Hematopoietic multipotent progenitor cell (in vitro differentiated cells): Measurements from ENCODE around the gene GALR2. TPM values are rescaled to one million over a fixed set of nuclear protein-coding genes. Genes with fewer than 3 reads are reported as not detected.

Experiments
- DNase-seq, 3 donors: peaks; one replicate each; pipeline ENCODE4 v3.0.0-alpha.2; 2011 to 2015; ENCODE audit warnings: low read depth in 2 of 3, low spot score in 2 of 3
- total RNA-seq: library from RNA; depleted of rRNA; stranded (reverse); fragments of >200 nt; gene quantifications from one replicate; pipeline ENCODE4 v1.2.3, GENCODE V29; 2012

The GALR2 gene
- total RNA-seq, 1 donor = 0.27 TPM

- no peak for DNase-seq
These were observed 4.4 kb downstream of the GALR2 start, which contains the start of gene ZACN for GRCh38 chr17:76078860-76079534. TSS of gene ZACN (plus strand) at chr17:76079182. CDS start at chr17:76079265, 83 bp downstream.

DNA sequence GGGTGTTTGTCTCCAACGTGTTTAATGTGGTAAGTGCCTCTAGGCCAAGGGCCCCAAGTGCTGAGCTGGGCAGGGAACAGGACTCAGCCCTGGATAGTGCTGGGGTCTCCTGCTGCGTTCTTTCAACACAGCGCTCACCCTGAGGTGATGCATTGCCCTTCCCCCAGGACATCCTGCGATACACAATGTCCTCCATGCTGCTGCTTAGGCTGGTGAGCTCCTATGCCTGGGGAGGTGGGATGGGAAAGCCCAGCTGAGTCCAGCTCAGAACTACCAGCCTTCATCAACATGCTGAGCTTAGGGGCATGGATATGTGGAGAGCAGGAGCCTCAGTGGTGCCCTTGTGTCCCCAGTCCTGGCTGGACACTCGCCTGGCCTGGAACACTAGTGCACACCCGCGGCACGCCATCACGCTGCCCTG, 5.0 kb downstream of the GALR2 start:
- no peak for DNase-seq

DNA sequence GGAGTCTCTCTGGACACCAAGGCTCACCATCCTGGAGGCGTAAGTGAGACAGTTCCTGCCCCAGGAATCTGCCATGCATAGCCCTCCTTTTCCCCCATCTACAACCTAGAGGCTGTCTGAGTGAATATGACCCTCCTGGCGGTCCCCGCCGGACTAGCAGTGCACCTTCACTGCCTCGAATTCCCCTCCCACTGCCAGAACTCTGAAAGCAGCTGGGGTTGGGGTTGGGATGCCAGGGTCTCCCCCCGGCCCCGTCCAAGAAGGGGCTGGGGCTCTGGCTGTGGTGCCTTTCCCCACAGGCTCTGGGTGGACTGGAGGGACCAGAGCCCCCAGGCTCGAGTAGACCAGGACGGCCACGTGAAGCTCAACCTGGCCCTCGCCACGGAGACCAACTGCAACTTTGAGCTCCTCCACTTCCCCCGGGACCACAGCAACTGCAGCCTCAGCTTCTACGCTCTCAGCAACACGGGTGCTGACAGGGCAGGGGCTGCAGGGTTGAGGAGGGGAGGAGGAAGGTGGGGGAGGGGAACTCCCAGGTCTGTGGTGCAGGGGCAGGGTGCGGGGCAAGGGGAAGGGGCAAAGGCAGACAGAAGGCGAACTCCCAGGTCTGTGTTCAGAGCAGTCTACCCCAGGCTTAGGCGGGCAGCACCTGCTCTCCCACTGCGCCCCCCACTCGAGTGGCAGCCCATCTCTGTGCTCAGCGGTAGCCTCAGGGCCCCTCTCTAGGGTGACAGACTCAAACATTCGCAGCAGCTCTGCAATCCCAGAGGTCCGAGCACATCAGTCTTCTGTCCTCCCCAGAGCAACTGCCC, 5.6 kb downstream of the GALR2 start:
- peak in 1 of 3 donors; percentile 50 for DNase-seq

DNA sequence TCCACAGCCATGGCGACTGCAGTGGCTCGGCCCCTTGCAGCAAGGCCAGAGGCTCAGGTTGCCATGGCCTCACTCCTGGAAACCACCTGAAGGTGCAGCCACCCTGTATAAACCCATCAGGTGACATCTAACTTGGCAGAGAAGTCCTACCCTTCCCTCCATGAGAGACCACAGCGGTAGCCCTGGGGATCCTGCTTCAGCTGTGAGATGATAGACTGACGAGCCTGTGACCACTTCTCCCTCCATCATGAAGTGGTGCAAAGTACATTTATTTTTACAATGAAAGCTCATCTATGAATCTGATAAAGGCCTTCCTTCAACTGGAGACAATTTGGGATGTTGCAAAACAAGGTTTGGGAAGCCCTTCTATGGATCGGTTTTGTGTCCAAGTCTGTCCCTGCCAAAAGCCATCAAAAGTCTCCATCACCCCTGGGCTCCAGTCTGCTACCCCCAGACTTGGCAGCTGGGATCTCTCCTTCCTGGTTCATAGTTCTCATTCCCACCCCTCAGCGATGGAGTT, 6.2 kb downstream of the GALR2 start:
- DNase-seq = no peak

GRCh38 chr17:76081295-76082210, 7.0 kb downstream of the GALR2 start:
- DNase-seq = no peak

DNA sequence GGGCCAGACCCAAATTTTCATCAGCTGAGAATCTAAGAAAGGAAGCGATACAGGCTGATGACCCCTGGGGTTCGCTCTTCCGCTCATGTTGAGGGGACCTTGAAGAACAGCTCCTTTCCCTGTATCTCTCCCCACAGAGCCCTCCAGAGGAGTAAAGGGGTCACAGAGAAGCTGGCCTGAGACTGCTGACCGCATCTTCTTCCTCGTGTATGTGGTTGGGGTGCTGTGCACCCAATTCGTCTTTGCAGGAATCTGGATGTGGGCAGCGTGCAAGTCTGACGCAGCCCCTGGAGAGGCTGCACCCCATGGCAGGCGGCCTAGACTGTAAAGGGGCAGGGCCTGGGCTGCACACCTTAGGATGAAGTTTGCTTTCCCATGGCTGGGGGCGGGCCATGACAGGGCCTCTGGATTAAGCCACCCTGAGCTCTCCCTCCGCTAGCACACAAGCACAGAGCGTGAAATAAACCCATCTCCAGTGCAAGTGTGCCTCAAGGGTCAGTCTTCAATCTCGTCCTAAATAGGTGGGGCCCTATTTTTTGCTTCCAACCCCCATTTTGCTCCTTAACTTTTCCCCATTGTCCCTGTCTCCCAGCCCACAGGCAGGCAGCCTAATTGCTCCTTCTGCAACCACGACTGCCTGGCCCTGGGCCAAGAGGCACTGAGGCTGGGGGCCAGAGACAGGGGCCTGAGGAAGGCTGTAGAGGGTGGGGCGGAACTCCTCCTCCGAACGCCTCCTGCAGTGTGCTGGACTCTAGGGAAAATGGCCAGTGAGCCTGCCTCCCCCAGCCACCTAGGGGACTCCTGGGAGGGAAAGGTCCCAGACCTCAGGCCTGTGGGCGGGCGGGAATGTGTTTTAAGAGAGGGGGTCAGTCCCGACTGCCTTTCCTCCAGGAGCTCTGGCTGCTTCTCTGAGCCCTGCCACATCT, 8.0 kb downstream of the GALR2 start:
- no peak for DNase-seq

GRCh38 chr17:76083536-76084182, 9.1 kb downstream of the GALR2 start:
- DNase-seq = no peak

DNA sequence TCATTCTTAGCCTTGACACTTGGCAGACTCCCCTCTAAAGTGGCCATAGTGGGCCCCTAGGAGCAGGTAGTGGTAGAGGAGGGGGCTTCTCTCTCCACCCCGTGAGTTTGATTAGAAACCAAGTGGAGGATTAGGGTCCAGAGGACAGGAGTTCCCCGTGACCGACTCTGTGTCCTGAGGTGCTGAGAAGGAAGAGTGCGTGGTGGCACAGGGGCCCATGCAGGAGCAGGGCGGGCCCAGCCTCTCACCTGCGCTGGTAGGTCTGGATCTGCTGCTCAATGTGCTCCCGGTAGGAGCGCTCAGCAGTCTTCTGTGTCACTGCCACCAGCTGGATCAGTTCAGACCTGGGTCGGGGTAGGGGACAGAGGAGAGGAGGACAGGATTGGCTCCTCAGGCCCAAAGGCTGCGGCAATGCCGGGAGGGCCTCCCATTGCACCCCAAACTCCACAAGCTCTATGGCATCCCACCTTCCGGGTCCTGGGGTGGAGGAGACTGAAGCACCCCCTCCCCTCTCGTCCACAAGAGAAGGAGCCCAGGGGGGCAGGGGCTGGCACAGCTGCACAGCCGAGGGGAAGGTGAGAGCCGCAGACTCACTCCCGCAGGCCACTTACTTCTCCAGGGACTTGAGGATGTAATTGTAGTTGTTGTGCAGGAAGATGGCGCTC, 10.6 kb downstream of the GALR2 start:
- DNase-seq = no peak

DNA sequence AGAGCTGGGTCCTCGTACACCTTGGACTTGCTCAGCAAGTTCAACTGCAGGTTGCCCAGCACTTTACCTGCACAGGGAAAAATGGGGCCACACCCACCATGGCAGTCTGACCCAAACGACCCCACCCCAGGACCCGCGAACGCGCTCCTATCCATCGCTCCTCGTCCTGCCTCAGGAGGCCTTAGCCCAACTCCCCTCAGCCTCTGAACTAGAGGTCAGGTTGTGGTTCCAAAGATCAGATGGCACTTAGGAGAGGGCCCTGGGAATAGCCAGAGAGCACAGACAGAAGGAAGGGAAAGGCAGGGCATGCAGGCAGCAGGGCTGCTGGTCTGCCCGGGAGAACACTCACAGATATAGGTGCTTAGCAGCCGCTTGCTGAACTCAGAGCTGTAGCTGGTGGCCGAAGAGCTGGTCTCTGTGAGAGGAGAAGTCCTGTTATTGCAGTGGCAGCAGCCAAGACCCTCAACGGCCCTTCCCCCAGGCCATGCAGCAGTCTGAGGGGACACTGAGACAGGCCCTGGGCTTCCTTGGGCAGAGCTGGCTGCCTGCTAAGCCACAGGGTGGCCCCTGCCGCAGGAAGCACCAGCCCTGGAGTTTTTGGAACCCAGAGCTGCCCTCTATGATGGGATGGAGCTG, 11.3 kb downstream of the GALR2 start:
- DNase-seq = no peak

- no peak for DNase-seq
These were observed 11.8 kb downstream of the GALR2 start for GRCh38 chr17:76086384-76086783.

DNA sequence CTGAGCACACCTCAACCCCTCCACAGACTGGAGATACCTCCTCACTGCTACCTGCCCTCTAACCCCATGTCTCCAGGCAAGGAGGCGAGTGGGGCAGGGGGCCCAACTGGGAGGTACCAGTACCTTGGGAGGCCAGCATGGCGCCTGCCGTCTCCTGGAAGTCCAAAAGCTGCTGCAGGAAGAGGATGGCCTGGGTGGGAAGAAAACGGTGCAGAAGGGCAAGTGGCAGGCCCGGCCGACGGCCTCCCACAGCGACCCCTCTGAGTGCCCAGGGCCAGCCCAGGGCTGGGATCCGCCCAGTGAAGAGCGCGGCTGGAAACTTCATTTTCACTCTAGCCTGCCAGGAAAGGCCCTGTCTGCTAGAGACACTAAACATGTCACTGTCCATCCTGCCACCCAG, 12.9 kb downstream of the GALR2 start:
- DNase-seq = no peak

DNA sequence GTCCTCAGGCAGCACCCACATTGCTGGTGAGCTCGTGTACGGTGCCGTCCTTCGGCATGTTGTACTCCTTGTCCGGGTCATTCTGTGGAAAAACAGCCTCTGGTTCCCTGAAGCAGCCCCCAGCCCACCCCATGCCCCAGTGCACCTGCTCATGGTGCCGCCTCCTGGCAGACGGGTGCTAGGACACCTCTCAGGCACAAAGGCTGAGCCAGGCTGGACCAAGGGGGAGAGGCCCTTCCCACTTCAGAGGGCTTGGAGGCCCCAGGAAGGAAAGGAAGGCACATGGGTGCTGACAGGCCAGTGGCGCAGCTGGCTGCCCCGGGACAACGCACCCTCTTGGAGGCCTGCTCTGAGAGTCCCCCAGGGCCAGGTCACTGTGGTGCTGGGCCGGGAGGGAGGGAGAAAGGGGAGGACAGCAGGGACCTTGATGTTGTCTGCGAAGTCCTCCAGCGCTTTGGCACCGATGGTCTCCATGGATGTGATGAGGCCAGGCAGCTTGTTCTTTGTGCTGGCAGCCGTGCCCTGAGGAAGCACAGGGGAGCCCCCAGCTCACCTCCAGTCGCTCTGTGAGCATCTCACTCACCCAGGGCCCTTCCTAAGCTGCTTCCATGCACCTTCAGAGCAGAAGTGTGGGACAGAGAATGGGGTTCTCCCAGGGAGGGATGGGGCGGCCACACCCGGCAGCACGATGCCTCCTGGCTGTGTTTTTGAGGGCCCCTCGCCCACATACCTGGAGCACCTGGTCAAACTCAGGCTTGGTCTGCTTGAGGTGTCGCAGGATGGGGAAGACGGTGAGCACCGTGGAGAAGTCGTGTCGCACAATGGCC, 13.7 kb downstream of the GALR2 start:
- DNase-seq = no peak

- DNase-seq = no peak
These were observed 14.4 kb downstream of the GALR2 start for GRCh38 chr17:76088868-76089576.

DNA sequence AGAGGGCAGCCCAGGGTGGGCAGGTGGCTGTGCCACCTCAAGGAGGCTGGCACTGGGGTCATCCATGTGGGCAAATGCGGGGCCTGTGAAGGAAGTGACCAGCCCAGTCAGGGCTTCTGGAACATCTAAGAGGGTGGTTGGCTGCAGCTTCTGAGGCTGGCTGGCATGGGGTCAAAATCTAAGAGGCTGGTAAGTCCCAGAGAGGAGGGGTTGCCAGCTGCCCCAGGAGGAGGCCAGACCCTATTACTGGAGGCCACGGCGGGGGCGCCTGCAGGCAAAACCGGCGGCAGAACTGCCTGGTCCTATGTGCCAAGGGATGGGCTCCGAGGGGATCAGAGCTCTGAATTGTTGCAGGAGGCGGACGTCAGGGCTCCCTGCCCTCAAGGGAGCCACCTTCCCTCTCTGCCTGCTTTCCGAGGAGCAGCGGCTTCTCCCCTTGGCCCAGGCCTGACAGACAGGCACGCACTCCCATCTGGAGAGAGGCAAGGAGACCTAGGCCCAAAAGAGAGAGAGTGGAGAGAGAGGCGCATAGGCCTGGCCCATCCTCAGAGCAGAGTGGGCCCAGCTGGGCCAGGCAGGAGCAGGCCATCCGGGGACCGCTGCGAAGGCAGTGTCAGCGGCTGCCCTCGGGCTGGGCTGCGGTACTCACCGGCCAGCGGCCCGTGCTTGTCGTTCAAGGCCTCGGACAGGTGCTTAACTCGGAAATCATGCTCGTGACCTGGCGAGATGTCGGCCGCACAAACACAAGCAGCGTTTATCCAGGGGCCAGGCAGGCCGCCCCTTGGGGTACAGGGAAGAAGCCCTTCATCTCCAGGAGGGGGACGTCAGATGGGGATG, 15.3 kb downstream of the GALR2 start:
- DNase-seq = no peak

DNA sequence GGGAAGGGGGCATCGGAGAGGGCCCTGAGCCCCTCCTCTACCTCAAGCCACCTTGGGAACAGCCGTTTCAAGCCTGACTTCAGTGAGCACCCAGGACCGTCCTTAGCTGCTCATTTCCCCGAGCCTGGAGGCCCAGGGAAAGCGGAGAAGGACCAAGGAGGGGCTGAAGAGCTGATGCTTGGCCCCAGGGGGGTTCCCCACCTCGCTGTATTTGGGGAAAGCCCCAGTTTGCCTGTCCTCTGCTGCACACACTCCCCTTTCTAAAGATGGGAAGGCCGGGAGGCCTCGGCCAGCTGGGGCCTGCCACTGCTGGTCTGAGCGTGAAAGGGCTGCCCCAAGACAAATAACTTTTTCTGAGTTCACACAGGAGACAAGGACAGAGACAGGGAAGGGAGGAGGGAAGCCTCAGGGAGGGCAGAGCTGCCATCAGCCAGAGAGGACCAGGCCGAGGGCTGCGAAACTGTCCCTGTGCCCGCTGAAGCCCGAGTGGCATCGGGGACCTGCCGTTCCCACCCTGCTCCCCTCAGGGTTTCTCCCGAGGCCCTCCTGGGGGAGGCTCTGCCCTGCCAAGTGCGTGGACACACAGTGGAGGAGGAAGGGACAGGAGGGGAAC, 16.0 kb downstream of the GALR2 start:
- DNase-seq = no peak
